GM12878 (cell line): ENCODE measurements around the gene ITCH. TPM values are rescaled to one million over a fixed set of nuclear protein-coding genes. Genes with fewer than 3 reads are reported as not detected.

Source experiments
- ATAC-seq: fragments of 200-7000 bp; cut with Tn5 transposase; 3 replicates; pipeline ENCODE4 v1.9.1; 2020; ENCODE audit warnings: mild to moderate bottlenecking, moderate library complexity
- BruUV-seq: library from RNA; stranded (reverse); fragments of 400-500 nt; replicated peaks from 2 replicates; lab custom pipeline; 2021; lab: Mats Ljungman, UMichigan
- CTCF ChIA-PET: fragments of 300-600 bp; sonication (Branson Sonifier 250); formaldehyde crosslinking; extraction: SDS; loops from one replicate; lab custom pipeline; 2021; ENCODE audit warnings: inconsistent platforms; lab: Yijun Ruan, JAX
- POLR2A ChIA-PET: fragments of 350-600 bp; formaldehyde crosslinking; extraction: SDS; loops from one replicate; lab custom pipeline; 2021; ENCODE audit warnings: inconsistent platforms; lab: Charles Lee
- RAD21 ChIA-PET: fragments of 300-600 bp; sonication (Branson Sonifier 250); formaldehyde crosslinking; loops from one replicate; lab custom pipeline; 2023; ENCODE audit warnings: antibody characterized with exemption; ENCODE audit not compliant: unreplicated experiment; lab: Charles Lee
- SMC1A ChIA-PET: fragments of 300-600 bp; sonication (Branson Sonifier 250); formaldehyde crosslinking; loops from one replicate; lab custom pipeline; 2023; ENCODE audit not compliant: unreplicated experiment, uncharacterized antibody; lab: Charles Lee
- DNase-seq: peaks from one replicate; pipeline ENCODE4 v3.0.0-alpha.2; 2011; ENCODE audit warnings: low read depth, low spot score
- FAIRE-seq: peaks from 3 replicates; lab custom pipeline; 2011; peaks lifted over from hg19 to GRCh38; lab: Jason Lieb, UNC
- H2AFZ ChIP-seq: 2 replicates; pipeline ENCODE4 v1.6.0; 2011; ENCODE audit warnings: low read depth, low read length, control low read depth; ENCODE audit not compliant: control insufficient read depth
- H3K27ac ChIP-seq: 2 replicates; pipeline ENCODE4 v1.5.1; 2011; ENCODE audit warnings: control low read depth; ENCODE audit not compliant: control insufficient read depth, insufficient read depth
- H3K27me3 ChIP-seq, 2 experiments: replicated peaks in 1 of 2; 2 replicates each; pipeline versions ENCODE4 v1.6.0 to v1.6.1; 2011; ENCODE audit warnings: low read length in 1 of 2; ENCODE audit not compliant: control insufficient read depth in 2 of 2, insufficient read depth in 2 of 2
- H3K36me3 ChIP-seq, 2 experiments: 2 replicates each; pipeline ENCODE4 v1.5.1; 2011; ENCODE audit warnings: low read length in 1 of 2; ENCODE audit not compliant: control insufficient read depth in 2 of 2, insufficient read depth in 2 of 2
- H3K4me1 ChIP-seq: 2 replicates; pipeline ENCODE4 v1.6.1; 2011; ENCODE audit warnings: mild to moderate bottlenecking, low read length, moderate library complexity, mixed read lengths; ENCODE audit not compliant: control insufficient read depth, insufficient read depth
- H3K4me2 ChIP-seq: 2 replicates; pipeline ENCODE4 v1.6.0; 2011; ENCODE audit warnings: control low read depth; ENCODE audit not compliant: control insufficient read depth, insufficient read depth
- H3K4me3 ChIP-seq: fragments of 200-600 bp; sonication (generic); 2 replicates; pipeline ENCODE4 v1.5.1; 2016
- H3K79me2 ChIP-seq: 2 replicates; pipeline ENCODE4 v1.6.0; 2011; ENCODE audit warnings: low read length; ENCODE audit not compliant: control insufficient read depth, insufficient read depth
- H3K9ac ChIP-seq: 2 replicates; pipeline ENCODE4 v1.8.0; 2011; ENCODE audit warnings: low read length, control low read depth, mixed read lengths; ENCODE audit not compliant: control insufficient read depth, insufficient read depth
- H3K9me3 ChIP-seq: replicated peaks from 3 replicates; pipeline ENCODE4 v1.5.1; 2011; ENCODE audit warnings: mild to moderate bottlenecking, low read length; ENCODE audit not compliant: control insufficient read depth, insufficient read depth
- H4K20me1 ChIP-seq: 2 replicates; pipeline ENCODE4 v1.6.0; 2011; ENCODE audit not compliant: control insufficient read depth, insufficient read depth
- BACH1 ChIP-seq: fragments of 450-650 bp; IDR thresholded peaks from 2 replicates; pipeline ENCODE4 v1.6.1; 2017; ENCODE audit warnings: mild to moderate bottlenecking, borderline replicate concordance
- EZH2 ChIP-seq: IDR thresholded peaks from 2 replicates; pipeline ENCODE4 v1.6.1; 2012; ENCODE audit warnings: low read depth, mild to moderate bottlenecking, control low read depth, inconsistent platforms, low read length, borderline replicate concordance; ENCODE audit not compliant: control insufficient read depth
- HDAC2 ChIP-seq: fragments of 200-600 bp; sonication (generic); IDR thresholded peaks from 2 replicates; pipeline ENCODE4 v1.6.1; 2017
- RAD21 ChIP-seq: IDR thresholded peaks from 2 replicates; pipeline ENCODE4 v1.6.1; 2011; ENCODE audit warnings: mild to moderate bottlenecking, low read depth, low read length, moderate library complexity; ENCODE audit not compliant: insufficient read depth
- TCF12 ChIP-seq: IDR thresholded peaks from 2 replicates; pipeline ENCODE4 v1.6.1; 2011; ENCODE audit warnings: low read depth, mild to moderate bottlenecking, low read length
- ZNF384 ChIP-seq: IDR thresholded peaks from 2 replicates; pipeline ENCODE4 v1.6.1; 2012; ENCODE audit warnings: low read depth, mild to moderate bottlenecking, low read length, improper control_type of control experiment, borderline replicate concordance
- WGBS: methylation state at CpG from one replicate; pipeline ENCODE4 v1.1.6; 2016; ENCODE audit warnings: low lambda C conversion rate; ENCODE audit not compliant: insufficient replicate concordance, insufficient coverage; ENCODE audit errors: missing lambda C conversion rate; 5-methylcytosine and 5-hydroxymethylcytosine counted together
- in situ Hi-C: fragments of 300-500 bp; cut with MboI; formaldehyde crosslinking; loops from 9 replicates; pipeline ENCODE4 v1.14.3; 2018; ENCODE audit warnings: mixed read lengths
- intact Hi-C: fragments of 100-400 bp; cut with micrococcal nuclease; formaldehyde crosslinking; loops from one replicate; pipeline ENCODE4 v1.14.2; 2022; ENCODE audit not compliant: unreplicated experiment
- polyA plus RNA-seq, 11 experiments: library from polyadenylated mRNA; depleted of rRNA in 4 of 11; unstranded in 6 of 11; stranded (reverse) in 5 of 11; fragments of >200 nt; fragmentation: Nextera tagmentation in 4 of 11; fragmentation: Illumina TruSeq in 1 of 11; extraction: Ambion mirVana in 4 of 11; extraction: Trizol in 1 of 11; gene quantifications; 1 replicate in 1 of 11; 2 replicates in 10 of 11; pipeline versions ENCODE4 v1.2.1 to v1.2.3, GENCODE V29; 2011 to 2016; ENCODE audit warnings: inconsistent platforms in 2 of 11, missing spikeins in 2 of 11, low read depth in 1 of 11
- total RNA-seq, 4 experiments: library from RNA; depleted of rRNA in 3 of 4; stranded (reverse); fragments of >200 nt in 3 of 4; fragmentation: Illumina TruSeq in 1 of 4; extraction: Trizol in 1 of 4; gene quantifications; 2 replicates each; pipeline versions ENCODE4 v1.2.1 to v1.2.3, GENCODE V29; 2013 to 2021
- TF ChIP-seq, protein P1 (sequence below): IDR thresholded peaks from 2 replicates; pipeline ENCODE4 v1.6.1; 2012; ENCODE audit warnings: mild to moderate bottlenecking, low read depth, low read length
- TF ChIP-seq, protein P2 (sequence below): IDR thresholded peaks from 2 replicates; pipeline ENCODE4 v1.6.1; 2012; ENCODE audit warnings: improper control_type of control experiment, low read depth, low read length; ENCODE audit not compliant: insufficient replicate concordance

Gene ITCH
- total and polyA plus RNA-seq, 10 of the 15 experiments (the other 5 are each of a cell fraction or from before 2014, with no cell fraction given), result 7.5 to 46.1 (median 21.5) TPM

- TF ChIP-seq EZH2, result no peak
Observed at GRCh38 chr20:34514897-34515483, 151.9 kb downstream of the ITCH start (continued).

DNA sequence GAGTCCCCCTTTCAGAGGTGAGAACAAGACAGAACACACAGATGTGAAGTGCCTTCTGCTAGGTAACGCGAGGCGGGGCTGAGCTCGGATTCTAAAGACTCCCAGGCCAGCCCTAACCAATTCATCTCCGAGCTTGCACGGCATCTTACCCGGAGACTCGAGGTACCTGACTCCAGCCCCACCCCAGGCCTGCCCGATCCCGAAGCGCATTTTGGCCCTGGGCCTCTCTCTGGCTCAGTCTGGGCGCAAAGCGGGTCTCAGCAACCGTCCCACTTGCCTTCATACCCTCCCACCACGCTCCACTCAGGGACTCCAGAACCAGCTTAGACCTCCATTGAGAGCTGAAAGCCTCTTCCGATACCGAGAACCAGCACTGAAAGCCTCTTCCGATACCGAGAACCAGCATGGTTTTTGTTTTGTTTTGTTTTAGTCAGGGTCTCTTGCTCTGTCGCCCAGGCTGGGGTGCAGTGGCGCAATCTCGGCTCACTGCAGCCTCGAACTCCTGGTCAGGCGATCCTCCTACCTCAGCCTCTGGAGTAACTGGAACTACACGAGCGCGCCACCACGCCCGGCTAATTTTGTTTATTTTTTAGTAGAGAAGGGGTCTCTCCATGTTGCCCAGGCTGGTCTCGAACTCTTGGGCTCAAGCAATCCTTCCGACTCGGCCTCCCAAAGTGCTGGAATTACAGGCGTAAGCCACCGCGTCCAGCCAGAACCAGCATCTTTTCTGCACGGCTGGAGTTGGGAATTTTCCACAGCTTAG, 152.6 kb downstream of the ITCH start:
- in situ Hi-C loops, result loop anchor here (5.0 kb wide), 1 partner anchor 203 kb away; no protein-coding TSS in a partner anchor
- TF ChIP-seq ZNF384 (no peak), TCF12 (no peak), BACH1 (peak; percentile 28; the same call in 1 of the 2 replicates), HDAC2 (peak; percentile 54; the same call in 1 of the 2 replicates), RAD21 (no peak)
- TF ChIP-seq, protein P1, sequence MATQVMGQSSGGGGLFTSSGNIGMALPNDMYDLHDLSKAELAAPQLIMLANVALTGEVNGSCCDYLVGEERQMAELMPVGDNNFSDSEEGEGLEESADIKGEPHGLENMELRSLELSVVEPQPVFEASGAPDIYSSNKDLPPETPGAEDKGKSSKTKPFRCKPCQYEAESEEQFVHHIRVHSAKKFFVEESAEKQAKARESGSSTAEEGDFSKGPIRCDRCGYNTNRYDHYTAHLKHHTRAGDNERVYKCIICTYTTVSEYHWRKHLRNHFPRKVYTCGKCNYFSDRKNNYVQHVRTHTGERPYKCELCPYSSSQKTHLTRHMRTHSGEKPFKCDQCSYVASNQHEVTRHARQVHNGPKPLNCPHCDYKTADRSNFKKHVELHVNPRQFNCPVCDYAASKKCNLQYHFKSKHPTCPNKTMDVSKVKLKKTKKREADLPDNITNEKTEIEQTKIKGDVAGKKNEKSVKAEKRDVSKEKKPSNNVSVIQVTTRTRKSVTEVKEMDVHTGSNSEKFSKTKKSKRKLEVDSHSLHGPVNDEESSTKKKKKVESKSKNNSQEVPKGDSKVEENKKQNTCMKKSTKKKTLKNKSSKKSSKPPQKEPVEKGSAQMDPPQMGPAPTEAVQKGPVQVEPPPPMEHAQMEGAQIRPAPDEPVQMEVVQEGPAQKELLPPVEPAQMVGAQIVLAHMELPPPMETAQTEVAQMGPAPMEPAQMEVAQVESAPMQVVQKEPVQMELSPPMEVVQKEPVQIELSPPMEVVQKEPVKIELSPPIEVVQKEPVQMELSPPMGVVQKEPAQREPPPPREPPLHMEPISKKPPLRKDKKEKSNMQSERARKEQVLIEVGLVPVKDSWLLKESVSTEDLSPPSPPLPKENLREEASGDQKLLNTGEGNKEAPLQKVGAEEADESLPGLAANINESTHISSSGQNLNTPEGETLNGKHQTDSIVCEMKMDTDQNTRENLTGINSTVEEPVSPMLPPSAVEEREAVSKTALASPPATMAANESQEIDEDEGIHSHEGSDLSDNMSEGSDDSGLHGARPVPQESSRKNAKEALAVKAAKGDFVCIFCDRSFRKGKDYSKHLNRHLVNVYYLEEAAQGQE, result no peak
- TF ChIP-seq, protein P2, sequence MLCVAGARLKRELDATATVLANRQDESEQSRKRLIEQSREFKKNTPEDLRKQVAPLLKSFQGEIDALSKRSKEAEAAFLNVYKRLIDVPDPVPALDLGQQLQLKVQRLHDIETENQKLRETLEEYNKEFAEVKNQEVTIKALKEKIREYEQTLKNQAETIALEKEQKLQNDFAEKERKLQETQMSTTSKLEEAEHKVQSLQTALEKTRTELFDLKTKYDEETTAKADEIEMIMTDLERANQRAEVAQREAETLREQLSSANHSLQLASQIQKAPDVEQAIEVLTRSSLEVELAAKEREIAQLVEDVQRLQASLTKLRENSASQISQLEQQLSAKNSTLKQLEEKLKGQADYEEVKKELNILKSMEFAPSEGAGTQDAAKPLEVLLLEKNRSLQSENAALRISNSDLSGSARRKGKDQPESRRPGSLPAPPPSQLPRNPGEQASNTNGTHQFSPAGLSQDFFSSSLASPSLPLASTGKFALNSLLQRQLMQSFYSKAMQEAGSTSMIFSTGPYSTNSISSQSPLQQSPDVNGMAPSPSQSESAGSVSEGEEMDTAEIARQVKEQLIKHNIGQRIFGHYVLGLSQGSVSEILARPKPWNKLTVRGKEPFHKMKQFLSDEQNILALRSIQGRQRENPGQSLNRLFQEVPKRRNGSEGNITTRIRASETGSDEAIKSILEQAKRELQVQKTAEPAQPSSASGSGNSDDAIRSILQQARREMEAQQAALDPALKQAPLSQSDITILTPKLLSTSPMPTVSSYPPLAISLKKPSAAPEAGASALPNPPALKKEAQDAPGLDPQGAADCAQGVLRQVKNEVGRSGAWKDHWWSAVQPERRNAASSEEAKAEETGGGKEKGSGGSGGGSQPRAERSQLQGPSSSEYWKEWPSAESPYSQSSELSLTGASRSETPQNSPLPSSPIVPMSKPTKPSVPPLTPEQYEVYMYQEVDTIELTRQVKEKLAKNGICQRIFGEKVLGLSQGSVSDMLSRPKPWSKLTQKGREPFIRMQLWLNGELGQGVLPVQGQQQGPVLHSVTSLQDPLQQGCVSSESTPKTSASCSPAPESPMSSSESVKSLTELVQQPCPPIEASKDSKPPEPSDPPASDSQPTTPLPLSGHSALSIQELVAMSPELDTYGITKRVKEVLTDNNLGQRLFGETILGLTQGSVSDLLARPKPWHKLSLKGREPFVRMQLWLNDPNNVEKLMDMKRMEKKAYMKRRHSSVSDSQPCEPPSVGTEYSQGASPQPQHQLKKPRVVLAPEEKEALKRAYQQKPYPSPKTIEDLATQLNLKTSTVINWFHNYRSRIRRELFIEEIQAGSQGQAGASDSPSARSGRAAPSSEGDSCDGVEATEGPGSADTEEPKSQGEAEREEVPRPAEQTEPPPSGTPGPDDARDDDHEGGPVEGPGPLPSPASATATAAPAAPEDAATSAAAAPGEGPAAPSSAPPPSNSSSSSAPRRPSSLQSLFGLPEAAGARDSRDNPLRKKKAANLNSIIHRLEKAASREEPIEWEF, result no peak

More for the DNA sequence above, 152.6 kb downstream of the ITCH start:
- H3K27ac ChIP-seq, result peak overlapping the region; percentile 78
- BruUV-seq, result no TSS peak
- DNase-seq, result peak; percentile 56
- peaks cover 31% of the 10 kb centered on the region for H3K79me2 ChIP-seq
- H3K36me3 ChIP-seq, result peaks cover 0 to 4% of the 10 kb centered on the region in 2 experiments; a peak in 1 of 4 replicates
- H3K4me2 ChIP-seq, result peak overlapping the region; percentile 89
- peak overlapping the region; percentile 74 for H2AFZ ChIP-seq
- peak overlapping the region; percentile 82 for H3K4me3 ChIP-seq
- ChIA-PET RAD21 (interaction anchor here (0.6 to 5.0 kb wide), 17 partner anchors 23 to 254 kb away, joined by 3 to 45 read pairs (median 5); partner anchors contain the start of genes AHCY, ITCH, PIGU and TP53INP2), POLR2A (interaction anchor here (0.5 to 2.7 kb wide), 15 partner anchors 27 to 1035 kb away, joined by 3 to 21 read pairs (median 4); partner anchors contain the start of genes AHCY and ITCH), SMC1A (interaction anchor here (0.9 to 4.3 kb wide), 13 partner anchors 10 to 265 kb away, joined by 3 to 35 read pairs (median 4); partner anchors contain the start of gene TP53INP2), CTCF (interaction anchor here (0.7 to 5.3 kb wide), 16 partner anchors 9 to 258 kb away, joined by 3 to 61 read pairs (median 4); partner anchors contain the start of gene ITCH)
- peak; percentile 84 for ATAC-seq
- H3K9ac ChIP-seq, result peak overlapping the region; percentile 86
- 2% methylated on average over 36 of the region's 36 CpGs for WGBS
- intact Hi-C loops, result loop anchor here (5.0 kb wide), 2 partner anchors 38 to 148 kb away; no protein-coding TSS in a partner anchor
- peaks cover 7% of the 10 kb centered on the region; the same call in 1 of the 2 replicates for H3K4me1 ChIP-seq
- no peaks in the 10 kb centered on the region for H4K20me1 ChIP-seq
- no peaks in the 10 kb centered on the region for H3K27me3 ChIP-seq
- FAIRE-seq, result no peak
- H3K9me3 ChIP-seq, result no peaks in the 10 kb centered on the region
